HG03196 (cell line): ENCODE results near the gene CES2.
"Not testable (repeated sequence)": the region's sequence is repeated elsewhere in the genome, so short reads cannot be mapped to it uniquely, and the experiment has no call there.

Source experiments
- ATAC-seq: cut with Tn5 transposase; IDR thresholded peaks from one replicate; pipeline ENCODE4 v1.9.1; 2021; ENCODE audit not compliant: unreplicated experiment

CES2 gene

DNA sequence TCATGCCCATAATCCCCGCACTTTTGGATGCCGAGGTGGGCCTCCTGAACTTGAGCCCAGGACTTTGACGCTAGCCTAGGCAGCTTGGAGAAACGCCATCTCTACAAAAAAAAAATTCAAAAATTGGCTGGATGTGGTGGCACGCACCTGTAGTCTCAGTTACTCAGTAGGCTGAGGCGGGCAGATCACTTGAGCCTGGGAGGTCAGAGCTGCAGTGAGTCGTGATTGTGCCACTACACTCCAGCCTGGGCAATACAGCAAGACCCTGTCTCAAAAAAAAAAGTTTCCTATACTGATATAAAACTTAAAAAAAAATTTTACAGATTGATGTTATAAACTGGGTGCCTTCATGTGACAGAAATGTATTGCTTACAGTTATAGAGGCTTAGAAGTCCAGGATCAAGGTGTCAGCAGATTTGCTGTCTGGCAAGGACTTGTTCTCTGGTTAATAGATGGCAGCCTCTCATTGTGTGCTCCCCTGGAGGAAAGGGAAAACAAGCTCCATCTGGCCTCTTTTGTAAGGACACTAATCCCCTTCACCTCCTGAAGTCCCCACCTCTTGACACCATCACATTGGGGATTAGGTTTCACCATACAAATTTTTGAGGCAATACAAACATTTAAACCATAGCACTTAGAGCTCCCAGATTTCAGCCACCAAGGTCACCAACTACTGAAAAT, 17.3 kb downstream of the CES2 start:
- no peak for ATAC-seq

DNA sequence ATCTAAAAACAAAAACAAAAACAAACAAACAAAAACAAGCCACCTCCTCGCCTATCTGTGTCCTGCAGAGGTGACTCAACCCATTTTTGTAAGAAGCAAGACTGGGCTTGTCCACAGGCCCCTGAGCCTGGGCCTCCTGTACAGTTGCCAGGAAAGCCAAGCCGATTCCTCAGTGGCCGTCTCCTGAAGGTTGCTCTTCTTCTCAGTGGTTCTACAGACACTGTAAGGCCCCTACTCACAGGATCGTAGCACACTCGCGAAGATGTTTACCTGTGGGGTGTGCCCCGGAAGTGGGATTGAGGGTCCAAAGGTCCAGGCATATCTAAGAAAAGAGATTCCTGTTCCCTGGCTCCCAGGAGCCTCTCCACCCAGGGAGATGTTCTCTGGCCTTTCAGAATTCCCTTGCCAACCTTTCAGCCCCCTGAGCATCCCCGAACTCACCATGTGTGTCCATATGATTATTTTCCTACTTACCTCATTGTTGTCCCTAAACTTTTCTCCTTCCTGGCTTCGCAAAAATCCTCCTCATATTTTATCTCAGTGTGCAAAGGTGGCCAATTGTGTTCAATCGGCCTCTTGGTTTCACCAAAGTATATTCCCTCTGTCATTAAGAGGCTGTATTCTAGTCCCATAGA, 18.3 kb downstream of the CES2 start:
- ATAC-seq = no peak

GRCh38 chr16:66954097-66954659, 18.9 kb downstream of the CES2 start:
- no peak for ATAC-seq

GRCh38 chr16:66955363-66956153, 20.2 kb downstream of the CES2 start:
- not testable (repeated sequence) for ATAC-seq

- not testable (repeated sequence) for ATAC-seq
These were observed 20.8 kb downstream of the CES2 start for GRCh38 chr16:66956154-66956457.

DNA sequence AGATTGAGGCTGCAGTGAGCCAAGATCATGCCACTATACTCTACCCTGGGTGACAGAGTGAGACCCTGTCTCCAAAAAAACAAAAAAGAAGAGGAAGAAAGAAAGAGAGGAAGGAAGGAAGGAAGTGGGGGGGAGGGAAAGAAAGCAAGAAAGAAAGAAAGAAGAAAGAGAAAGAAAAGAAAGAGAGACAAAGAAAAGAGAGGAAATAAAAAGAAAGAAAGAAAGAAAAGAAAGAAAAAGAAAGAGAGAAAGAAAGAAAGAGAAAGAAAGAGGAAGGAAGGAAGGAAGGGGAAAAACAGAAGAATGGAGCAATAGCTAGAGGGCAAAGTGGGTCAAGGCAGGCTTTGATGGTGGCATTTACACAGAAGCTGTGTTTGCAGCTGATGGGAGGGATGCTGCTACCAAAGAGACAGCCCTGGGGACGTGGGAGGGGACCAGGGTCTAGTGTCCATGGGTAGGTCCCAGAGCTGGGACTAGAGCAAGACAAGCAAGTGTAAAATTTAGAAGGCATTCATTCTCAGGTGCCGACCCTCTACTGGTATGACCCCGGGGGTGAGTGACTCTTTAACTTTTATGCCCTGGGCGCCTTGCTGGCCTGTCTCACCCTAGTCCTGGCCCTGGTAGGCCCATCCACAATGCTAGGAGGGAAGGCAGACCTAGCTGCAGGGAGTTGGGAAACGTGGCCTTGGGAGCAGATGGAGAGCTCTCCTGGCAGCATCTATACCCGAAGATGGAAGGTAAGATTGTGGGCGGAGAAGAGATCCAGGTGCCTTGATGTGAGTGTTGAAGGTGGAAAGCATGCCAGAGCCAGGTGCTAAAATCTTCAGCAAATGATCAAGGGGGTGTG, 23.8 kb downstream of the CES2 start:
- no peak for ATAC-seq

DNA sequence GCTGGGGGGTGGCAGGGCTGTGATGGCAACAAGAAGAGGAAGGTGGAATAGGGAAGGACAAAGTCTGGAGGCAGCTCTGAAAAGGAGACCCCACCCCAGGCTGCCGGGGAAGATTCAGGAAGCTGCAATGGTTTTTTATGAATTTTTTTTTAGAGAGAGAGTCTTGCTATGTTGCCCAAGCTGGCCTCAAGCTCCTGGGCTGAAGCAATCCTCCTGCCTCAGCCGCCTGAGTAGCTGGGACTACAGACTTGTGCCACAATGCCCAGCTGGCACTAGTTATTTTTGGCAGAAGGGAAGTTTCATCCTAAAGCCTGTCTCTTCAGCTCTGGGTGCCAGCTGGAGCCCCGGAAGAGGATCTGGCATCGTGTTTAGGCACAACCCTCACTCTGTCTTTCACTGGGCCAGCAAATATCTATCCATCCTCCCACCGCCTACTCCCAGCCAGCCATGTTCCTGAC, 24.4 kb downstream of the CES2 start:
- ATAC-seq = no peak

DNA sequence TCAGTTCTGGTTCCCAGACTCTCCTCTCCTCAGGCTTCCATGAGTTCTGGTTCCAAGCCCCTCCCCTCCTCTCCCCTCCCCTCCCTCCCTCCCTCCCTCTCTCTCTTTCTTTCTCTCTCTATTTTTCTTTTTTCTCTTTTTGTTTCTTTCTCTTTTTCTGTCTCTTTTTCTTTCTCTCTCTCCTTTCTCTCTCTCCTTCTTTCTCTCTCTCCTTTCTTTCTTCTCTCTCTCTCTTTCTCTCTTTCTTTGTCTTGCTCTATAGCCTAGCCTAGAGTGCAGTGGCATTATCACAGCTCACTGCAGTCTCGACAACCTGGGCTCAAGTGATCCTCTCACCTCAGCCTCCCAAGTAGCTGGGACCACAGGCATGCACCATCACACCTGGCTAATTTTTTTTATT, 25.0 kb downstream of the CES2 start:
- no peak for ATAC-seq

- peak; percentile 57 for ATAC-seq
These were observed 25.9 kb downstream of the CES2 start, which contains the start of gene CES3 for GRCh38 chr16:66961065-66961744. Gene CES3 (plus strand): TSS chr16:66961266. CDS start chr16:66961308, 42 bp downstream.

DNA sequence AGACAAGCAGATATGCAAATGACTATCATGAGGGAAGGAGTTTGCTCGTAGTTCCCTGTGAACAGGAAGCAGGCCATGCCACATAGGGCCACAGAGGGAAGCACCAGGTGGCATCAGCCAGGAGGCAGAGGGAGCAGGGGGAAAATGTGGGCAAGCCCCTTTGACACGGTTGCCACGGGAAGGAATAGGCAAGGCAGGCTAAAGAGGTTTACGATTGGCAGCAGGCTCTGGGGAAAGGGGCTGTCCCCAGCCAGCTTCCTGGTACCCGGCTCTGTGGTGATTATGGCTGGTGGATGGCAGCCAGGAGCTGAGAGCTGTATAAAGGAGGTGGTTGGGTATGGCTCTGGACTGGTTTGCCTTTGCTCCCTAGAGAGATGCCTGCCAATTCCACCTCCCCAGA, 26.6 kb downstream of the CES2 start:
- no peak for ATAC-seq

- no peak for ATAC-seq
These were observed 28.7 kb downstream of the CES2 start for GRCh38 chr16:66964049-66964448.

DNA sequence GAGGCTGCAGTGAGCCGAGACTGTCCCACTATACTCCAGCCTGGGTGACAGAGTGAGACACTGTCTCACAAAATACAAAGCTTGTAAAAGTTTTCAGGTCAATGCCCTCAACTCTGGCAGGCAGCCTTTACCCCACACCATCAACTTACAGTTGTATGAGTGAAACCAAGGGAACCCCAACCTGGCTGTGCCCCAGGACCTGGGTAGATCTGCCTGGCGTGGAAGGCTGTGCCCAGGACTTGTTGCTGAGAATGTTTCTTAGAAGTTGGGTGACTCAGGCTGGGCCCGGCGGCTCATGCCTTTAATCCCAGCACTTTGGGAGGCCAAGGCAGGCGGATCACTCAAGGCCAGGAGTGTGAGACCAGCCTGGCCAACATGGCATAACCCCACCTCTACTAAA, 33.5 kb downstream of the CES2 start:
- ATAC-seq = no peak

GRCh38 chr16:66970775-66971720, 35.7 kb downstream of the CES2 start:
- no peak for ATAC-seq

GRCh38 chr16:66972983-66973382, 37.7 kb downstream of the CES2 start:
- ATAC-seq = no peak

- no peak for ATAC-seq
These were observed 38.4 kb downstream of the CES2 start for GRCh38 chr16:66973716-66974115.

GRCh38 chr16:66974156-66974931, 39.0 kb downstream of the CES2 start:
- not testable (repeated sequence) for ATAC-seq

DNA sequence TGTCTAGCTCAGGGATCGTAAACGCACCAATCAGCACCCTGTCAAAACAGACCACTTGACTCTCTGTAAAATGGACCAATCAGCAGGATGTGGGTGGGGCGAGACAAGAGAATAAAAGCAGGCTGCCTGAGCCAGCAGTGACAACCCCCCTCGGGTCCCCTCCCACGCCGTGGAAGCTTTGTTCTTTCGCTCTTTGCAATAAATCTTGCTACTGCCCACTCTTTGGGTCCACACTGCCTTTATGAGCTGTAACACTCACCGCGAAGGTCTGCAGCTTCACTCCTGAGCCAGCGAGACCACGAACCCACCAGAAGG, 39.6 kb downstream of the CES2 start:
- not testable (repeated sequence) for ATAC-seq

GRCh38 chr16:66975302-66975893, 40.1 kb downstream of the CES2 start:
- ATAC-seq = no peak
